NCI-H2107 treated with DMSO at 0.1 percent for 48 hours (cell line): ENCODE data around the gene LAMB2.

ENCODE experiments used
- DNase-seq: peaks from one replicate; lab custom pipeline; 2025; ENCODE audit not compliant: unreplicated experiment; lab: John Stamatoyannopoulos, UW

LAMB2 gene

DNA sequence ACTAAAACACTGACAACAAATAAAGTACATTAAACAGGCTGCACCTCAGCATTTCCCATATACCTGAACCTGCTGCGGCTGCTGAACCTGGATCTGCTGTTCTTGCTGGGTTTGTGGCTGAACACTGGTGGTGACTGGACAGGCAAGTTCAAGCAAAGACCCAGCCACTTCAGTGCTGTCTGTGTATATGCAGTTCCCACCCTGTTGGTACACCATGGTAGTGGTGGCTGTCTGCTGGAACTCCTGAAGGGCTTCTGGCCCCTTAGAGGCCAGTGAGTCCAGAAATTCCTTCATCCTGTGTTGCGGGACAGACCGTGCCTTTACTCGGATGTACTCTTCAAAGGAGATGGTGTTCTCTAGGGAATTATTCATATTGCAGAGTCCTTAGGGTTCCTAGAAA is 56.2 kb downstream of the LAMB2 start:
- no peak for DNase-seq

DNA sequence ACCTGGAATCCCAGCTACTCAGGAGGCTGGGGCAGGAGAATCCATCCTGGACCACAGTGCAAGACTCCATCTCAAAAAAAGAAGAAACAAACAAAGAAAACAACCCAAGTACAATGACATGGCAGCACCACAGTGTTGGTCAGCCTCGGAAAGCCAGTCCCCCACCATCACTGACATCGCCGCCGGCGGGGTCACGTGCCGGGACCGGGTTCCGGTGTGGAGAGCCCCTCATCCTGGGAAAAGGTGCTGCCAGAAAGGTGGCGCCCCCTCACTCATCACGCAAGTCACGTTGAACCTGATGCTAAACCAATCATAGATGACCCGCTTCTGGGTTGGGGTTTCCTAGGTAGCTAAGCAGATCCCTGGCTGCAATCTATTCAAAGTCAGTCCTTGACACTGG is 56.7 kb downstream of the LAMB2 start:
- no peak for DNase-seq
